A549 treated with Hydrocortisone at 1 μM for 4 hours (cell line): ENCODE results near the gene TUBB4A. TPM values are rescaled to one million over a fixed set of nuclear protein-coding genes. Genes with fewer than 3 reads are reported as not detected.

Experiments
- total RNA-seq: library from RNA; stranded (reverse); fragments of 200-300 nt; extraction: Qiagen RNA extraction; gene quantifications from 5 replicates; pipeline ENCODE4 v1.2.3, GENCODE V29; 2022

The TUBB4A gene
- total RNA-seq = 6.0 to 7.4 TPM (median 6.6 TPM) in 5 replicates

DNA sequence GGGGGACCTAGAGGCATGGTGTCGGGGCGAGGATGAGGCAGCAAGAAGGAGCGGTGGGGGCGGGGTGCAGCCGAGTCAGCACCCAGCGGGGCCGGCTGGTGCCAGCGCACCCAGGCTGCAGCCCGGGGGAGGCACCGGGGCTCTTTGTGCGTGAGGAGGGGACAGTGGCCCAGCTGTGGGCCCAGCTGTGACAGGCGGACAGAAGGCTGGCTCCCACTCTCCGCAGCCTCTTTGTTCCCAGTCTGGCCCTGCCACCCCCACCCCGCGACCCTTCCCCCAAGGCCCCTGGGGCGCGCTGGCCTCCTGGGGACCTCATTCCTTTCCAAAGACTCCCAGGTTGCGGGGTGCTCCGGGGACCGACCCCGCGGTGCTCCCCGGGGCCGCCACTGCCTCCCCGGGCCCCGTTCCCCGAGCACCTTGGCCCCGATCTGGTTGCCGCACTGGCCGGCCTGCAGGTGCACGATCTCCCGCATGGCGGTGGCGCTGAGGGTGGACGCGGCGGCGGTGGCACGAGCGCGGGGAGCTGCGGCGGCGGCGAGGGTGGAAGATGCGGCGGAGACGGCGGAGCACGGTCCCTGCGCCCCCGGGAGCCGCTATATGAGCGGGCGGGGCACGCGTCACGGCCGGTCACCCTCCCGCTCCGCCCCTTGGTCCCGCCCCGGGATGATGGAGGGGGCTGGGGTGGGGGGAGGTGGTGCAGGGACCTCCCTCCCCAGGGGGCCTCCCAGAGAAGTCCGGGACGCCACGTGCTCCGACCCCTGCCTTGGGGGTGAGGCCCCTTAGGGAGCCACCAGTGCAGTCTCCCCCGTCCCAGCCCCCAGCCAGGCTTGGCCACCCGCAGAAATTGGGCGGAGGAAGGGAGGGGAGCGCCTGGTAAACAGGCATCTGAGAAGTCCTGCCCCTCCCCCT, at the start of gene TUBB4A:
Gene TUBB4A, minus strand, starts transcription at position 570 of the 909 bp plus-strand sequence. Its CDS starts 97 bp downstream, at position 473.

DNA sequence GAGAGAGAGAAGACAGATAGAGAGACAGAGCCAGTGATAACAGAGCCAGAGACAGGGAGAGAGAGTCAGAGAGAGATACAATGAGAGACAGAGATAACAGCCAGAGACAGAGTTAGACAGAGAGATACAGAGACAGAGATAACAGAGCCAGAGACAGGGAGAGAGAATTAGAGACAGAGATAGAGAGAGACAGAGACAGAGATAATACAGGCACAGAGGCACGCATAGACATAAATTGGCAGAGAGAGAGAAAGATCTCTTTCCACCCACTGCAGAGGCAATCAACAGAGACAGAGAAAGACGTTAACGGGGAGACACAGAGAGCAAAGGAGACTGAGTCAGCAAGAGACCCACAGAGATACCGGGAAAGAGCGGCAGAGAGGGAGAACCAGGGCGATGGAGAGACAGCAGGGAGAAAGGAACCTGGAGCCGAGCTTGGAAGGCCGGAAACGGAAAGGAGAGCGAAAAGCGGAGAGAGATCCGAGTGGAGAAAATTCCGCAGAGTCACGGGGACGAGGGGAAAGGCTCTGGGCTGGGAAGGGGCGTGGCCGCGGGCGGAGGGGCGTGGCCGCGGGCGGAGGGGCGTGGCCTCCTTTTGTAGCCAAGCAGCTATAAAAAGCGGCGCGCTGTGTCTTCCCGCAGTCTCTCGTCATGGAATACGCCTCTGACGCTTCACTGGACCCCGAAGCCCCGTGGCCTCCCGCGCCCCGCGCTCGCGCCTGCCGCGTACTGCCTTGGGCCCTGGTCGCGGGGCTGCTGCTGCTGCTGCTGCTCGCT, 28.5 kb upstream of the TUBB4A start, which contains the start of gene TNFSF9:
Gene TNFSF9, plus strand, starts transcription at position 641 of the 777 bp plus-strand sequence. Its CDS starts 11 bp downstream, at position 652.

GRCh38 chr19:6481541-6482342, 20.4 kb downstream of the TUBB4A start, which contains the start of gene DENND1C:
DENND1C (minus strand) TSS chr19:6481787; CDS start chr19:6481695, 92 bp downstream.

DNA sequence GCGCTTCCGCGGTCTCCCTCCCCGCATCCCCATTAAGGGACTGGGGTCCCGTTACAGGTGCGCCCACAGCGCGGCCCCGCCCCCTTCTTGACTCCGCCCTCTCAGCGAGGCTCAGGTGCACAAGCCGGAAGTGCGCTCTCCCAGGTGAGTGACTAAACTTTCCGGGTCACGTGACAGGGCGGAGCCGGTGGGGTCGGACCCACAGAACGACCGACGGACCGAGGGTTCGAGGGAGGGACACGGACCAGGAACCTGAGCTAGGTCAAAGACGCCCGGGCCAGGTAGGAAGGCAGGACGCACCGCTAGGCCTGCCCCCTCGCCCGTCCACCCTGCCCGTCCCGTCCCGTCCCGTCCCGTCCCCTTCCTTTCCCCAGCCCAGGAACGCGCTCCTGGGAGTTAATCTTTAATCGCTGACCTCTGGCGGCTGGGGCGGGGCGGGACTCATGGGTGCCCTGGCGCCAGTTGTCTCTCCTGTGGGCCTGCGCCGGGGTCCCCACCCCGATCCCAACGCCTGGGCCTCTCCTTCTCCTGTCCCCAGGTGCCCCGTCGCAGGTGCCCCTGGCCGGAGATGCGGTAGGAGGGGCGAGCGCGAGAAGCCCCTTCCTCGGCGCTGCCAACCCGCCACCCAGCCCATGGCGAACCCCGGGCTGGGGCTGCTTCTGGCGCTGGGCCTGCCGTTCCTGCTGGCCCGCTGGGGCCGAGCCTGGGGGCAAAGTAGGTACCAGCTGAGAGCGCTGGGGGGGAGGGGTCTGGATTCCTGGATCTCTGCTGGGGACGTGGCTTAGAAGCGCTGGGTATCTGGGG, 37.8 kb downstream of the TUBB4A start, which contains the start of gene CRB3:
Gene CRB3, plus strand, starts transcription at position 202 of the 804 bp plus-strand sequence. Its CDS starts 431 bp downstream, at position 633.

DNA sequence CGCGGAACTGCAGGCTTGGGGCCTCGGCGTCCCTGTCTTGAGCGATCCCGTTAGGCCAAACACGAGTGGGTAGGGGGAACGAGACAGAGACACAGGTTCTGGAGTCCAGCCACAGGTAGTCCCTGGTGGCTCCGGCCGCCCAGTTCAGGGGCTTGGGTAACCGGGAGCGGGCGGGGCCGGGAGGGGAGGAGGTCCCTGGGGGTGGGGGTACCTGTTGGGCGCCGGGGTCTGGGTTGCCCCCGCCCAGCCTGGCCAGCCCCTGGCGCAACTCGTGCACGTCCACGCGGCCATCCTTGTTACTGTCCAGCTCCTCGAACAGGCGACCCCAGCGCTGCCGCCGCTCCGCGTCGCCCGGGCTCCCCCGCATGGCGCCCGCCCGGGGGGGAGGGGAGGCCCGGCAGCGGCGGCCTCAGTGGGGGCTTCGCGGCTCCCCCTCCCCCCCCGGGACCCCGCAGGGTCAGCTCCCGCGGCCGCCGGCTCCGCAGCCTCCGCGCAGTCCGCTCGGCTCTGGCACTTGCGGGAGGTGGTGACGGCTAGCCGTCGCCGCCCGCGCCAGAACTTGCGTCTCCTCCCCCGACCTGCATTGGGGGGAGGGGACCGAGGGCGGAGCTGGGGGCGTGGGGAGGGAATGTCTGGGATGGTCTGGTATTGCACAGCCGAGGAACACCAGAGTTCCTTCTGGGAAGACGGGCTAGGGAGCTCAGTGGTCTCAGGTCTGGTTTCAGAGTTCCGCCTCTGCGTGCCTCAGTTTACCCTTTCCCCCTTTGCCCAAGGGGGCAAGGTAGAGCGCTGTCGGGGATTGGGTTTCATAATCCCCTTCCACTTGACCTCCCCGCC, 42.6 kb downstream of the TUBB4A start, which contains the start of gene SLC25A23:
Gene SLC25A23, minus strand, starts transcription at position 531 of the 837 bp plus-strand sequence. Its CDS starts 164 bp downstream, at position 367.

Other genes starting within 250 kb of the TUBB4A start
- 19.5 to 21.6 TPM (median 20.5 TPM) in 5 replicates for gene MLLT1, start 222.3 kb downstream of the TUBB4A start, total RNA-seq
- not detected in 5 replicates for gene ACER1, start 168.7 kb downstream of the TUBB4A start, total RNA-seq
- gene CLPP, start 140.8 kb downstream of the TUBB4A start, total RNA-seq = 41.0 to 77.7 TPM (median 72.0 TPM) in 5 replicates
- gene ALKBH7, start 129.5 kb downstream of the TUBB4A start, total RNA-seq = 14.2 to 39.7 TPM (median 37.3 TPM) in 5 replicates
- gene PSPN, start 126.4 kb downstream of the TUBB4A start, total RNA-seq = 0.46 to 1.0 TPM (median 0.77 TPM) in 5 replicates
- gene GTF2F1, start 109.1 kb downstream of the TUBB4A start, total RNA-seq = 53.0 to 62.0 TPM (median 54.9 TPM) in 5 replicates
- gene KHSRP, start 77.5 kb downstream of the TUBB4A start, total RNA-seq = 179 to 222 TPM (median 196 TPM) in 5 replicates
- gene SLC25A41, start 68.5 kb downstream of the TUBB4A start, total RNA-seq = 0.08 to 0.13 TPM (median 0.12 TPM) in 3 of 5 replicates, not detected in the others
- gene SLC25A23, start 42.5 kb downstream of the TUBB4A start, total RNA-seq = 17.5 to 20.9 TPM (median 18.9 TPM) in 5 replicates
- 3.1 to 4.6 TPM (median 4.2 TPM) in 5 replicates for gene CRB3, start 38.0 kb downstream of the TUBB4A start, total RNA-seq
- 0.13 to 0.25 TPM (median 0.21 TPM) in 5 replicates for gene DENND1C, start 20.5 kb downstream of the TUBB4A start, total RNA-seq
- gene TNFSF9, start 28.7 kb upstream of the TUBB4A start, total RNA-seq = 2.3 to 4.8 TPM (median 4.5 TPM) in 5 replicates
- gene CD70, start 88.8 kb upstream of the TUBB4A start, total RNA-seq = 11.4 to 24.9 TPM (median 21.6 TPM) in 5 replicates
- gene TNFSF14, start 167.9 kb upstream of the TUBB4A start, total RNA-seq = 0.05 to 0.17 TPM (median 0.13 TPM) in 5 replicates
- 42.5 to 51.0 TPM (median 48.8 TPM) in 5 replicates for gene C3, start 218.3 kb upstream of the TUBB4A start, total RNA-seq
- 32.9 to 43.0 TPM (median 40.9 TPM) in 5 replicates for gene GPR108, start 235.3 kb upstream of the TUBB4A start, total RNA-seq
- gene TRIP10, start 237.4 kb upstream of the TUBB4A start, total RNA-seq = 84.3 to 96.4 TPM (median 93.1 TPM) in 5 replicates